ENCODE data around the gene TMIE. TPM values are rescaled to one million over a fixed set of nuclear protein-coding genes. Genes with fewer than 3 reads are reported as not detected.
"Not testable (repeated sequence)": the region's sequence is repeated elsewhere in the genome, so short reads cannot be mapped to it uniquely, and the experiment has no call there.

TMIE gene
- total RNA-seq, 4 donors from 2014 or later: 0.59 to 0.78 (median 0.72) TPM; not detected in 1

DNA sequence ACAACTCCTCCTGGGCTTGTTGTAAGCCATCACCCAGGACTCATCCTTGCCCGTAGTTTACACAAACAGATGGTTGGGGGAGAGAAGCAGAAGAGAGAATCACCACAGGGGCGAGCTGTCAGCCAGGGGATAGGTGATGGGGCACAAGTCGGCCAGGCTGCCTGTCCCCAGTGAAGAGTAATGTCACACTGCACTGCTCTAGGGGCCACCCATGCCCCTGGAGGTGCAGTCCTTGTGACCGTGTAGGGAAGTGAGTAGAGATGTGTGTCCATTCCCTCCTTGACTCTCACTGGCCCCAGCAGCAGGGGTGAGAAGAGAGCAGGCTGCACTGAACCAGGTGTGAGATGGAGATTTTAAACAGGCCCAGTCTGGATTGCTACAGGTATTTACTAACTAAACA is 33.6 kb downstream of the TMIE start:
- DNase-seq (ENCODE audit: low spot score in 2 of 2): no peak
- 58% methylated on average over 4 of the region's 4 CpGs for WGBS
- H3K27ac ChIP-seq: no peak overlapping the region
- TF ChIP-seq EP300 (IDR thresholded peaks at IDR 0.05): no peak
- TF ChIP-seq POLR2AphosphoS5 (IDR thresholded peaks at IDR 0.05): no peak
- TF ChIP-seq POLR2A (IDR thresholded peaks at IDR 0.05): no peak
- TF ChIP-seq, protein P1, sequence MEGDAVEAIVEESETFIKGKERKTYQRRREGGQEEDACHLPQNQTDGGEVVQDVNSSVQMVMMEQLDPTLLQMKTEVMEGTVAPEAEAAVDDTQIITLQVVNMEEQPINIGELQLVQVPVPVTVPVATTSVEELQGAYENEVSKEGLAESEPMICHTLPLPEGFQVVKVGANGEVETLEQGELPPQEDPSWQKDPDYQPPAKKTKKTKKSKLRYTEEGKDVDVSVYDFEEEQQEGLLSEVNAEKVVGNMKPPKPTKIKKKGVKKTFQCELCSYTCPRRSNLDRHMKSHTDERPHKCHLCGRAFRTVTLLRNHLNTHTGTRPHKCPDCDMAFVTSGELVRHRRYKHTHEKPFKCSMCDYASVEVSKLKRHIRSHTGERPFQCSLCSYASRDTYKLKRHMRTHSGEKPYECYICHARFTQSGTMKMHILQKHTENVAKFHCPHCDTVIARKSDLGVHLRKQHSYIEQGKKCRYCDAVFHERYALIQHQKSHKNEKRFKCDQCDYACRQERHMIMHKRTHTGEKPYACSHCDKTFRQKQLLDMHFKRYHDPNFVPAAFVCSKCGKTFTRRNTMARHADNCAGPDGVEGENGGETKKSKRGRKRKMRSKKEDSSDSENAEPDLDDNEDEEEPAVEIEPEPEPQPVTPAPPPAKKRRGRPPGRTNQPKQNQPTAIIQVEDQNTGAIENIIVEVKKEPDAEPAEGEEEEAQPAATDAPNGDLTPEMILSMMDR (IDR thresholded peaks at IDR 0.05): no peak
- no peaks in the 10 kb centered on the region for H3K9me3 ChIP-seq
- no peak overlapping the region for H3K4me3 ChIP-seq
- no peaks in the 10 kb centered on the region for H3K36me3 ChIP-seq
- H3K4me1 ChIP-seq: no peaks in the 10 kb centered on the region
- H3K27me3 ChIP-seq: no peaks in the 10 kb centered on the region

DNA sequence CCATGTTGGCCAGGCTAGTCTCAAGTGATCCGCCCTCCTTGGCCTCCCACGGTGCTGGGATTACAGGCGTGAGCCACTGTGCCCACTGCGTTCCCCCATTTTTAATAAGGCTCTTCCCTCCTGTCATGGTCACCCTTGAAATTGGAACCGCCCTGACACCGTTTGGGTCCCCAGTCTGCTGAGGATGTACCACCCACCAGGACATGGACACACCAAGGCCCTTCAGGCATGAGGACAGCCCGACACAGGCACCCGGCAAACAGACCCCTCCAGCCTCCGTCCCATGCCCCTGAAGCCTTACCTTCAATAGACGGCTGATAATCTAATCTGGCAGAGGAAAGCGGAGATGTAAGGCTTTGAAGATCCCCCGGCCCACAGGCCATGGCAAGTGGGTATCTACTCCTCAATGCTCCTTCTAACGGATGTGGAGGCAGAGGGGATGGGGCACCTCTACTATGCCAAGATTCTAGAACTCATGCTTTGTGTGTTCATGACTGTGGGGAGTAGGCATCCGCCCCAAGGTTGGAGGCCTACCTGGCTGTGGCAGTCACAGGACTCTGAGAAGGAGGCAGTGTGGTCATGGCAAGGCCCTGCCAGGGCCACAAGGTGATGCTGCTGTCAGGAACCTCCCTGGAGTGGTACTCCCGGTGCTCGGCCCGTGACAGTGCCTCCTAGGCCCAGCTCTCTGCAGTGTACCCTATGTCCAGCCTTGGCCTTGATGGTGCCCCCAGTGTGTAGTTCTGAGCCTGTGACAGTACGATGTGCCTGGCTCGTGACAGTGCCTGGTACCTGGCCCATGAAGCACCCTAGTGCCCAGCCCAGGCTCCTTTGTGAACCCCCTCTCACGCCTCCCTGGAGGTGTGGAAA is 35.0 kb downstream of the TMIE start:
- no peak overlapping the region for H3K27ac ChIP-seq
- H3K36me3 ChIP-seq: no peaks in the 10 kb centered on the region
- no peaks in the 10 kb centered on the region for H3K9me3 ChIP-seq
- H3K4me1 ChIP-seq: no peaks in the 10 kb centered on the region
- WGBS: 85% methylated on average over 19 of the region's 20 CpGs
- H3K27me3 ChIP-seq: no peaks in the 10 kb centered on the region
- DNase-seq (ENCODE audit: low spot score in 2 of 2): no peak
- H3K4me3 ChIP-seq: no peak overlapping the region
- no peak for TF ChIP-seq POLR2AphosphoS5 (IDR thresholded peaks at IDR 0.05)
- TF ChIP-seq EP300 (IDR thresholded peaks at IDR 0.05): no peak
- no peak for TF ChIP-seq POLR2A (IDR thresholded peaks at IDR 0.05)
- TF ChIP-seq, protein P1 (IDR thresholded peaks at IDR 0.05): no peak

DNA sequence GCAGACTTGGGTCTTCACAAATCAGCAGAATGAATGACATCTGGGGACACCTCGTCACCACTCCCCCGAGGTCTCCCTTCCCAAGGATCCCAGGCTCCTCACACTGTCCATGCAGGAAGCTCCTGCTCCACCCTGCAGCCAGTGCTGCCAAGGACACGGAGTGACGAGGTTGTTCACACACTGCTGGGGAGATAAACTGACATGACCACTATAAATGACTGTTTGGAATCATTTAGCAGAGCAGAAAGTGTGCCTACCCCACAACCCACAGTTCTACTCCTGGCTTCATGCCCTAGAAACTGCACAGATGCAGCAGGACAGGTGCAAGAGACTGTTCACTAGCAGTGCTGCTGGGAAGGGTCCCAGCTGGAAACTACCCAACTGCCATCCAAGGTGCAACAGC is 36.1 kb downstream of the TMIE start:
- TF ChIP-seq, protein P1 (IDR thresholded peaks at IDR 0.05): no peak
- no peak for TF ChIP-seq POLR2AphosphoS5 (IDR thresholded peaks at IDR 0.05)
- TF ChIP-seq POLR2A (IDR thresholded peaks at IDR 0.05): no peak
- TF ChIP-seq EP300 (IDR thresholded peaks at IDR 0.05): no peak
- no peaks in the 10 kb centered on the region for H3K27me3 ChIP-seq
- WGBS: 75% methylated on average over 4 of the region's 4 CpGs
- no peak for DNase-seq (ENCODE audit: low spot score in 2 of 2)
- no peak overlapping the region for H3K27ac ChIP-seq
- no peaks in the 10 kb centered on the region for H3K9me3 ChIP-seq
- H3K4me3 ChIP-seq: no peak overlapping the region
- H3K4me1 ChIP-seq: no peaks in the 10 kb centered on the region
- H3K36me3 ChIP-seq: no peaks in the 10 kb centered on the region

DNA sequence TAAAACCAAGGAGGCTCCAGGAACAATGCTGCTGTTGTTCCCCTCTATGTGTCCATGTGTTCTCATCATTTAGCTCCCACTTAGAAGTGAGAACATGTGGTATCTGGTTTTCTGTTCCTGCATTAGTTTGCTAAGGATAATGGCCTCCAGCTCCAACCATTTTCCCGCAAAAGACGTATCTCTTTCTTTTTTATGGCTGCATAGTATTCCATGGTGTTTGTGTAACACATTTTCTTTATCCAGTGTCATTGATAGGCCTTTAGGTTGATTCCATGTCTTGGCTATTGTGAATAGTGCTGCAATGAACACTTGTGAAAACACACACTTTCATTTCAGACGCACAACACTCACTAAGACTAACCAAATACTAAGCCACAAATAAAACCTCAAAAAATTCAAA is 38.4 kb downstream of the TMIE start:
- not testable (repeated sequence) for H3K4me1 ChIP-seq; H3K4me3 ChIP-seq; H3K36me3 ChIP-seq; DNase-seq (ENCODE audit: low spot score in 2 of 2); H3K27ac ChIP-seq; H3K27me3 ChIP-seq; H3K9me3 ChIP-seq
- WGBS: 94% methylated on average over 3 of the region's 3 CpGs

DNA sequence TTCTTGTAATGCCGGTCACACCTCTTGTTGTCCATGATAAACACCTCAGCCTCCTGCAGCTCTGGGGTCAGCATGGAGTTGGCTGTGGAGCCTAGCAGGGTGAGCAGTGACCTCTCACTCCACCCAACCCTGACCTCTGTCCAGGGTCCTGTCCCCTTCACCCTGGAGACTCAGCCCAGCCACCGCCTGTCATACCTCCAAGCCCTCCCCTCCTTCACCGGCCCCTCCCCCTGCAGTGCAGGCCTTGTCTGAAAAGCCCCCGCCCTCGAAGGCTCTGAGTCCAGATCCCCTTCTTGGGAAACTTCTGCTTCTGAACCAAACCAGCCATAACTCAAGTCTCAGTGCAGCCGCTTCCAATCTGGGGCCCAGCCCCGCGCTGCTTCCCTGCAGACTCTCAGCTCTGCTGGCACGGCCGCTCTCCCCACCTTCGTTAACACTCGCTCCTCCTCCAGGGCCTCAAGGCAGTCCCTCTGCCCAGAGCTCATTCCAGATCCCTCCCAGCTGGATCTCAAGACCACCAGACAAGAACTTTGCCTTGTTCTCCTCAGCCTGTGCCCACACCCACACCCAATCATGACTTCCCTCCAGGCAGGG is 41.9 kb downstream of the TMIE start:
- DNase-seq (ENCODE audit: low spot score in 2 of 2): no peak
- TF ChIP-seq EP300 (IDR thresholded peaks at IDR 0.05): no peak
- TF ChIP-seq, protein P1 (IDR thresholded peaks at IDR 0.05): no peak
- TF ChIP-seq POLR2AphosphoS5 (IDR thresholded peaks at IDR 0.05): no peak
- TF ChIP-seq POLR2A (IDR thresholded peaks at IDR 0.05): no peak
- H3K4me1 ChIP-seq: no peaks in the 10 kb centered on the region
- WGBS: 74% methylated on average over 12 of the region's 12 CpGs
- H3K4me3 ChIP-seq: no peak overlapping the region
- no peaks in the 10 kb centered on the region for H3K36me3 ChIP-seq
- no peaks in the 10 kb centered on the region for H3K27me3 ChIP-seq
- no peaks in the 10 kb centered on the region for H3K9me3 ChIP-seq
- no peak overlapping the region for H3K27ac ChIP-seq

Measured in suprapubic skin (tissue), 4 donors.